Measurements from ENCODE around the gene MOK.

Gene MOK

DNA sequence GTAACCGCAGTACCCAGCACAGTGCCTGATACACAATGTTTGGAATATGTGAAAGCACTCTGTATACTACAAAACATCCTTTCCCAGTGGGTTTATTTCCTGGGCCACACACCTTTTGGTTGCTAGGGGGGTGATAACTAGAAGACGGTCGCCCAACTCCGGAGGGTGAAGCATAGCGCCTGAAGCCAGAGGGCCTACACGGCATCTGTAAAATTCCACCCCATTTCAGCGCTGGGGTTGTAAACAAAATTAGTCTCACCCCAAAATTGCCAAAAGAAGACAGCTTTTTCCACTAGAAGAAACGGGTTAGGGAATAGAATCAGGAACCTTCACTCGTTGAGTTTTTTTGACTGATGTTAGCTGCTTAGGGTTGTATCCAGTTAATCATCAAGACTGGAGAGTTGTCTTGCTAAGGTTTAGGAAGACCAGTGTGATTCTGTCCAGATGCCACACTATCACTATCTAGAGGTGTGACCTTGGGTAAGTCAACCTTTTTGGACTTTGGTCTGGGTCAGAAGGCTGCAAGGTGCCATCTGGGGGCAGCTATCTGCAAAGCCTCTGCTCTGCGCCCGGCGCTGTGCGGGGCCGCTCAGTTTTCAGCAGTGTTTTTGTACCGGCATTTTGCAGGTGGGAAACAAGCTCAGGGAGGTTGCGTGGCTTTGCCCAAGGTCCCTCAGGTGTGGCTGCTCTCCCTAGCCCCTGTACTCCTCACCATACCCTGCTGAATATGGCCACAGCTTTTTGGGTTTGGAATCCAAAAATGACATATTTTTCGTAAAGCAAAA, 15.9 kb upstream of the MOK start:
- DNase-seq = no peak

DNA sequence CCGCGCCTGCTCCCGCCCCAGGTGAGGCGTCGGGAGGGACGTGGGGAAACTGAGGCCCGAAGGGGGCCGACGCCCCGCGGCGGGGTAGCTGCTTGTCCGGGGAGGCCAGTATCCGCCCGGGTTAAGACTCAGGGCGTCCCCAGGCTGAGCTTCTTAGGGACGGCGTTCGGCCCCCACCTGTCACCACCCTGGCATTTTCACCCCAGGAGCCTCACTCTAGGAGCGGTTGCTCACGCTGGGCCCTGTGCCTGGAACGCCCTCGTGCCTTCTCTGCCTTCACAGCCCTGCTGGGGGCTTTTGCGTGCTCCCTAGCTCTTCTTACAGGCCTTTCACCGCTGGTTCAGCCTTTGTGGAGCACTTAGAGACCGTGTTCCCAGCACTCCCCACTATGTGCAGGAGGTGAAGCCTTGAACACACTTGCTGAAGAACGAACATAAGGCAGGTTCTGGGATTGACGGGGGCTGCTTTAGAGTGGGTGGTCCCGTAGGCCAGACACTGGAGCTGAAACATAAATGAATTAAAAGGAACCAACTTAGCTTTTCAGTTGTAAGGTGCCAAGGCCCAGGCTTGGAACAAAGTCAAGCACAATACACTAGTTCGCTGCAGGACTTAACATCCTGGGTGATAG, 15.2 kb upstream of the MOK start:
- DNase-seq = peak; percentile 69

DNA sequence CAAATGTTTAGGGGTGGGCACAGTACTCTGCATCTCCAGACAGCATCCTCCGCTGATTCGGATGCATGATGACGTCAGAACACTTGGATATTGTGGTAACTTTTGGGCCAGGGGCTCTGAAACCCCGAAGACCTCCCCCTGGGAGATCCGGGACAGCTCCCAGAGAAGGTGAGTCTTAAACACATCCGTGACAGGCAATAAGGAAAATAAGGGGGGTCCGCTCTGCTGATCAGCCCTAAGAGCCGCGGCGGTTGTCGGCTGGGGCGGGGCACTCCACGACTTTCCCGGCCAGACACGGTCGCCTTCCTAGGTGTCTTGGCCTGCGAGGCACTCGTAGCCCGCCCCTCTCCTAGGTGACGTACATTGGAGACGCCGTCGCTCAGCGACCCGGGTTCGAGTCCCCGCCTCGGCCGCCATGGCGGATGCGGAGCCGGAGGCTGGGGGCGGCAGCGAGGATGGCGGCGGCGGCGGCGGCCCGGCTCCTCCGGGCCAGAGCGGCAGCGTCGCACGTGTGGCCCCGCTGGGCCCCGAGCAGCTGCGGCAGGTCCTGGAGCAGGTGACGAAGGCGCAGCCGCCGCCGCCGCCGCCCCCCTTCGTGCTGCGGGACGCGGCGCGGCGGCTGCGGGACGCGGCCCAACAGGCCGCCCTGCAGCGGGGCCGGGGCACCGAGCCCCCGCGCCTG, 14.5 kb upstream of the MOK start, which contains the start of gene ZNF839:
TSS of gene ZNF839 (plus strand) at position 396 of the 682 bp plus-strand sequence. CDS start at position 416, 20 bp downstream.
- peak; percentile 99 for DNase-seq

DNA sequence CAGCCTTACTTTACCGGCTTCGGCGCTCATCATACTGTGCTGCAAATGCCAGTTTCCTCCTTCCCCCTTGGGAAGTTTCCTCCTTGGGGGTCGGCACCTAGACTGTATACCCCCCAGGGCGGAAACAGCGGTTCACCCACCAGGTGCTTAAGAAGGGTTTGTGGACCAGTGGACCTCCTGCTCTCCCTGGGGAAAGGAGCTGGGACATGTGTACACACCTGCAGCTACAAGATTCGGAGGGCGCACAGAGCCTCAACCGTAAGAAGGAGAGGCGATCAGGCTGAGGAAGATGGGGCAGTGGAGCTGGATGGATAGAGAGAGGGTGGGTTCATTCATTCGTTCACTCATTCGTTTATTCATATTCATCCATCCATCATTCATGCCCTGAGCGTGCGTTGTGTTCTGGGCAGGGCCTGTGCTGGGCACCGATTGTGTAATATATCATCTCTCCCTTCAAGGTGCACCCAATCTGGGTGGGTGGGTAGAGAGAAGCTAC, 13.9 kb upstream of the MOK start:
- no peak for DNase-seq

DNA sequence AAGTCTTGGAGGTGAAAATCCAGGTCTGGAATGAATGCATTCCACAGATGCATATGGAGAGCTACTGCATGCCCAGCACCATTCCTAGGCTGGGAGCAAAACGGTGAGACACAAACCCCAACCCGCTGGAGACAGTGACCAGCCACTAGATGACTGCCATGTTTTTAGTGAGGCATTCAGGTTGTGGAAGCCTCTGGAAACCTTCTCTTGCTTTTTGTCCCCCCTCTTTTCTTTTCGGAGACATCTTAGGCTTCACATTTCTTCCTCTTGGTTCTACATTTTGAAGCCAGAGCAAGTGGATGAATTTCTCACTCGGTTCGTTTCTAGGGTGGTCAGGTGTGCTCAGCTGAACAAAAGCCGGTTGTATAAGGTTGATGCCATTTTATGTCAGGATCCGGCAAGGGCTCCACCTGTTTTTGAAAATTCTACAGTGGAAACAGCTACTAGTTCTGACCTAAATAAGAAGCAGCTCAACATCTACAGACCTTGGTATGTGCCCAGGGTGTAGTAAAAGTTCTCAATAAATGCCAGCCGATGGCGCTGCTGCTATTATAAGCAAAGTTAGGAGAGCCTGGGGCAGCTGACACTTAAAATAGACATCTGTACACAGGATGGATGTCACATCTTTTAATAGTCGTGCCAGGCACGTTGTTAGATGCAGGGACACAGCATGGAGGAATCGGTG, 12.7 kb upstream of the MOK start:
- DNase-seq = no peak

DNA sequence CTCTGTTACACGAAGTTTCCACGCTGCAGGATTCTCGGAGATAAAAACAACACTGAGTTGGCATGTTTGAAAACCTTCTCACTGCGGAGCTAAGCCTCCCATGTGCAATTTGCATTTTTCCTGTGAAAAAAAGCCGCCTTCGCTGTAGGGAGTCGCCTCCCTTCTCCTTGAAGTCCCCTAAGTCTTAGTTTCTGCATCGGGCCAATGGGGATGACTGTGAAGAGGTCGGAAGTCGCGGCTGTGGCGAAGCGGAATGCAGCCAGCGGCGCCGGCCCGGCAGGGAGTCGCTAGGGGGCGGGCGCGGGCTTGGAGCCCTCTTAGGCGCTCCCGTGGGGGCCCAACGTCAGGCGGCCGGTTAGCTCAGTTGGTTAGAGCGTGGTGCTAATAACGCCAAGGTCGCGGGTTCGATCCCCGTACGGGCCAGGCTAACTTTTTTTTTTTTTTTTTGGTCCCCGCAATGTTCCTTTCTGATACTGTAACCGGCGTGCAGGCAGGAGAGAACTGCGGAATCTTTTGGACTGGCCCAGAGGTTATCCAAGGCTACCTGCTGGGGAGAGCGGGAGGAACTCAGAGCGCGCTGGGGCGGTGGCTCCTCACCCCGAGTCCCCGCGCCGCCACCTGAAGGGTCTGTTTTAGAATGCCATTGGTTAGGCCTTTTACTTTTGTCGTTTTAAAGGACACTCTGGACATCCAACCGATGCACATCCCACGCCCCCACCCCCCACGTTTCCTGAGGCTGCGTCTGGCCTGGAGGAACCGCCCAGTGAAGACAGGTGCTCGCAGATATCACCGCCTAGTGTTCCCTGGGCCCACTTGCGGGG, 12.0 kb upstream of the MOK start:
- DNase-seq = peak; percentile 100

DNA sequence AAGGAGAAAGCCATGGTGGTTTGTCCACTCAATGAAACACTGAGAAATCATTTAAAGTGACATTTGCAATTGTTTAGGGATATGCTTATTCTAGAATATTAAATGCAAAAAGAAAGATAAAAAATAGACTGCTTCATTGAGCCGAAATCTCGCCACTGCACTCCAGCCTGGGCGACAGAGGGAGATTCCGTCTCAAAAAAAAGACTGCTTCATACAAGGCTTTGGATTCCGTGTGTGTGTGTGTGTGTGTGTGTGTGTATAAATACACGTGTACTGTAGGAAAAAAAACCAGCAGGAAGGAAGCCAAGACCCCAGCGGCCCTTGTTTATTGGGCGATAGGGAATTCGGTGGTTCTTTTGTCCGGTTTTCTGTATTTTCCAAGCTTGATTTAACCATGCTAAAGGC, 11.4 kb upstream of the MOK start:
- no peak for DNase-seq

DNA sequence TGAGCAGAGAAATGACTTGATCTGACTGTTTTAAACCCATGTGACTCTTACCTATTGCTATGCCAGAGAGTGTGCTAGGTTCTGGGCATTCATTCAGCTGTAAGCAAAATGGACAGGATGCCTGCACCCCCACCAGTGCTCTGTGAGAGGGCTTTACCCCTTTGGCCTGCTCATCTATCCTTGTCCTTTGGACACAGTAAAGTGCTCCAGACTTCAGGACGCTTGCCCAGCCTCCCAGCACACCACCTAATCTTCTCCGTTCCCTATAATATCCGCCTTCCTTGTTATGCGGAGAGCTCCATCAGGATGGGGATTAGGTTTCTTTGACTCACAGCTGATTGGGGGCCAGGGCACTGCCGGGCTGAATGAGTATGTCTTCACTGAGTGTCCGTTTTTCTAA, 10.2 kb upstream of the MOK start:
- no peak for DNase-seq

DNA sequence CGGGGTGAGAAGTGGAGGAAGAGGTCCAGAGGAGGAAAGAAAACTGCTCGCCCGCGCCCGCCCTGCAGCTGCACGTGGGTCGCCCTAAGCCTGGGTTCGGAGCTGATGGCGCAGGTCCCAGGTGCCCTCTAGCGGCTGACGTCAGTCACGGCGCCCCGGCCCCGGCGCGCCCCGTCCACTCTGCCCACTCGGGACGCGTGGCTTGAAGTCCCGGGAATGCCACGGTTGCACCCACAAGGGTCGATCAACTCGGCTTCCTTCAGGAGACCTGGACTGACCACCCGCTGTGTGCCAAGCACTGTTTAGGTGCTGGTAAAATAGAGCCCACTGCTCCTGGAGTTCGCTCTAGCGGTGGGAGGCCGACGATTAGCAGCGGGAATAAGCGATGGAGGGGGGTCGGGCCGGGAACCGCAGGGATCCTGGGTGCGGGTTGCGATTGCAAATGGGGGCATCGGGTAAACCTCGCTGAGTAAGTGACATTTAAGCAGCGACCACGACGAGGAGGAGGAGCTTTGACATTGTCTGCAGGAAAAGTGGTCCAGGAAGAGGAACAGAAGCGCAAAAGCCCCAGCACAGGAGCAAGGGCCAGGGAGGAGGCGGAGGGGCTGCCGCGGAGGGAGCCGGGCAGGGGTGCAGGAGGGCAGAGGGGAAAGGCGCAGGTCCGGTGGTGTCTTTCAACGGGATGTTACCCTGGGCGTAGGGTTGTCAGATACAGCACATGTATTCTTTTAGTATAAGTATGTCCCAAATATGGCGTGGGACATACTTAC, 9.5 kb upstream of the MOK start:
- DNase-seq = peak; percentile 90

DNA sequence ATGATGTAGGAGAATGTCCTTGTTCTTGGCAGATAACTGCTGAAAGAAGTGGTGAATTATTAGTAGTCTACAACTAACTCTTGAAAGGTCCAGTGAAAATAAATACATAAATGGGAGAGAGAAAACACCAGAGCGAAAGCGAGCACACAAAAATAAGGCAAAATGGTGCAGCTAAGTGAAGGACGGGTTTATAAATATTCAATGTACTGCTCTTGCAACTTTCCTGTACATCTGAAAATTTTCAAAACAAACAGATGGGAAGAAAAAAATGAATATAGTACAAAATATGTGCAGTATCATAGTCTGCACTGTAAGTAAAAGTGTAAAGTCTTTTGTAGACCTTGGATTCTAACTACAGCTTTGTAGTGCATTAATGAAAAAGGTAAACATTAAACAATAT, 1.3 kb downstream of the MOK start:
- DNase-seq = no peak

DNA sequence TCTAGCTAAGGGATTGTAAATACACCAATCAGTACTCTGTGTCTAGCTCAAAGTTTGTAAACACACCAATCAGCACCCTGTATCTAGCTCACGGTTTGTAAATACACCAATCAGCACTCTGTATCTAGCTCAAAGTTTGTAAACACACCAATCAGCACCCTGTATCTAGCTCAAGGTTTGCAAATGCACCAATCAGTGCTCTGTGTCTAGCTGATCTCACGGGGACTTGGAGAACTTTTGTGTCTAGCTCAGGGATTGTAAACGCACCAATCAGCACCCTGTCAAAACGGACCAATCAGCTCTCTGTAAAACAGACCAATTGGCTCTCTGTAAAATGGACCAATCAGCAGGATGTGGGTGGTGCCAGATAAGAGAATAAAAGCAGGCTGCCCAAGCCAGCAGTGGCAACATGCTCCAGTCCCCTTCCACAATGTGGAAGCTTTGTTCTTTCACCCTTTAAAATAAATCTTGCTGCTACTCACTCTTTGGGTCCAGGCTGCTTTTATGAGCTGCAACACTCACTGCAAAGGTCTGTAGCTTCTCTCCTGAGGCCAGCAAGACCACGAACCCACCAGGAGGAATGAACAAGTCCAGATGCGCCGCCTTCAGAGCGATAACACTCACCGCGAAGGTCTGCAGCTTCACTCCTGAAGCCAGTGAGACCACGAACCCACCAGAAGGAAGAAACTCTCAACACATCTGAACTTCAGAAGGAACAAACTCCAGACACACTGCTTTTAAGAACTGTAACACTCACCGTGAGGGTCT, 6.5 kb downstream of the MOK start:
- peak; percentile 45 for DNase-seq

DNA sequence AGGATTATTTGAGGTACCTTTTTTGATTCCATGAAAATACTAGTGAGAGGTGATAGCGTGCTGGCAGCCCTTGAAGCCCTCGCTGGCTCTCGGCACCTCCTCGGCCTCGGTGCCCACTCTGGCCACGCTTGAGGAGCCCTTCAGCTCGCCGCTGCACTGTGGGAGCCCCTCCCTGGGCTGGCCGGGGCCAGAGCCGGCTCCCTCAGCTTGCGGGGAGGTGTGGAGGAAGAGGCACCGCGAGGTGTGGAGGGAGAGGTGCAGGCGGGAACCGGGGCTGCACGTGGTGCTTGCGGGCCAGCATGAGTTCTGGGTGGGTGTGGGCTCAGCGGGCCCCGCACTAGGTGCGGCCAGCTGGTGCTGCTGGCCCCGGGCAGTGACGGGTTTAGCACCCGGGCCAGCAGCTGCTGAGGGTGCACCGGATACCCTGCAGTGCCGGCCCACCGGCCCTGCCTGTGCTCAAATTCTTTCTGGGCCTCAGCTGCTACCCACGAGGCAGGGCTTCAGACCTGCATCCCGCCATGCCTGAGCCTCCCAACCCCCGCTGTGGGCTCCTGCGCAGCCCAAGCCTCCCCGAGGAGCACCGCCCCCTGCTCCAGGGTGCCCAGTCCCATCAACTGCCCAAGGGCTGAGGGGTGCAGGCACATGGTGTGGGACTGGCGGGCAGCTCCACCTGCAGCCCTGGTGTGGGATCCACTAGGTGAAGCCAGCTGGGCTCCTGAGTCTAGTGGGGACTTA, 7.4 kb downstream of the MOK start:
- DNase-seq = peak; percentile 34

DNA sequence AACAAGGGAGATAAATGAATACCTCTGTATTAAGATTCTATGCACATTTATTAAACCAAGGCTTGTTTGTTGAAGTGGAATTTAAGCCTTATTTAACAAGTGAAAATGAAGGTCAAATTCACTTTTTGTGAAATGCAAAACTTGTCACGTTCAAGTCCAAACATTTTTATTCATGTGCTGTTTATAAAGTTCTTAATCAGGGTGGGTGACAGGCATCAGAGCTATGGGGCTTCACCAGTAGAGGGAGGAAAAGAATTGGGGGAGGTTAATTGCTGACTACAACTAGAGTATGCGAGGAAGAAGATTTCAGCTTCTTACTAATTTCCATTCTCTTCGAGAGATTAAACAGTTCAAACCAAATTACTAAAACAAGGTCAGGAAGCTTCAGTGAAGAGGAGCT, 9.7 kb downstream of the MOK start:
- DNase-seq = no peak

DNA sequence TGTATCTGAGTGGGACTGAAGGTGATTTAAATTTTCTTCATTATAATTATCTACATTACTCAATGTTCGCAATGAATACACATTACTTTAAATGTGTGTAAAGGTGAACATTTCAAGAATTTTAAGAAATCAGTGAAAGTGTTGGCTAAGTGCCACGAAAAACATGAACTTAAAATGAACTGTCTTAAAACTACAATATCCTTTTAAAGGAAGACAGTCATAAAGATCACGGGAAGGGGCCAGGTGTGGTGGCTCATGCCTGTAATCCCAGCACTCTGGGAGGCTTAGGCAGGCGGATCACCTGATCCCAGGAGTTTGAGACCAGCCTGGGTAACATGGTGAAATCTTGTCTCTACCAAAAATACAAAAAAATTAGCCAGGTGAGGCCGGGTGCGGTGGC, 11.2 kb downstream of the MOK start:
- DNase-seq = no peak

DNA sequence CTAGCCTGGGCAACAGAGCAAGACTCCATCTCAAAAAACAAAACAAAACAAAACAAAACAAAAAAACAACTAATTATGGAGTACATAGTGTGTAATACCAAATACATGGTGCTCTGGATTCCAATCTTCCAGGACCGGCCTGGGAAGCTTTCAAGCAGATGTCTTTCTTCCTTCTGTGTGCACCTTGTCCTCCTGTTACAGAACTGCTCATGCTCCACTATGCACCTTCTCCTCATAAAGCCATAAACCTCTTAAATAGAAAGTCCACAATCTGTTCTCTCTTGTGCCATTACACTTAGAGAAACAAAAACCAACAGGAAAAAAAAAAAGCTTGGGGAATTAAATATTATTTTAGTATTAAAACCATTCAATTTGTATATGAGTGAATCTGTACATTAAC, 12.5 kb downstream of the MOK start:
- DNase-seq = no peak

DNA sequence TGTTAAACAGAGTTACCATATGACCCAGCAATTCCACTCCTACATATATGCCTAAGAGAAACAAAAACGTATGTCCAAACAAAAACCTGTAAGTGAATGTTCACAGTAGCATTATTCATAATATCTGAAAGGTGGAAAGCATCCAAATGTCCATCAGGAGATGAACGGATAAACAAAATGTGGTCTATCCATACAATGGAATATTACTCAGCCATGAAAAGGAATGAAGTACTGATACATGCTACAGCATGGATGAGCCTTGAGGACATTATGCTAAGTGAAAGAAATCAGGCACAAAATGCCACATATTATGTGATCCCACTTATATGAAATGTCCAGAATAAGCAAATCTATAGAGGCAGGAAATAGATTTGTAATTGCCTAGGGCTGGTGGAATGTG, 16.8 kb downstream of the MOK start:
- DNase-seq = no peak

DNA sequence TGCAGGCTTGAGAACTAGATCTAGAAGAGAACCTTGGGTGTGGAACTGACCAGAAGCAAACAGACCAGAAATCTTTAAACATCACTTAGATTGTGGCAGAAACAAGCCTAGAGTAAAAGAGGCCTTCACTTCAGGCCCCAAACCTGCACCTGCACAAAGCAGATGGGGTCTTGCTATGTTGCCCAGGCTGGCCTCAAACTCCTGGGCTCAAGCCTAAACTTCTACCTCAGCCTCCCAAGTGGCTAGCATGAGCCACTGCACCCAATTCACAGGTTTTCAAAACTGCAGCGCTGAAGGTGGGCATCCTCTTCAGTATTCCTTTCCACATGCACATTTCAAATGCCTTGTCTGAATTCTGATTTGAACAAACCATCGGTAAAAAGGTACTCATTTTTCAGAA, 19.9 kb downstream of the MOK start:
- no peak for DNase-seq

DNA sequence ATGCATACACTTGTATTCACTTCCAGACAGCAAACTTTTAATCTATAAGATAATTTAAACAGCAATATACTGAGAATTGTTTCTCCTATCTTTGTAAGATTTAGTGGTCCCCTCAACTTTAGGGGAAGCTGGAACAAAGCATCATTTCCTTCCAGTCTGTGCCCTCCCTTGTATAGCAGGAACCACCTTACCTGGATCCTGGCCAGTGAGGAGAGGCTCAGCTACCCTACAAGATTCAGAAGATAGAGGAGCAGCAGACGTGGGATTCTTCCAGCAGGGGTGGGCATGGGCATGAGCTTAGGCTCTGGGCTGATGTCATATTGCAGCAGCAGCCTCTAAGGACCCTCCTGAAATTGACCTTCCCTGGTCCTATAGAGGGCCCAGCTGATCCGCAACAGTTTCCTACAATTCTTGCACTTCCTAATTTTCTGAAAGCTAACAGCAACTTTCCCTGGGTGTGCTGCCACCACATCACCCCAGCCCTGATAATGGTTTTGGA, 21.3 kb downstream of the MOK start:
- DNase-seq = peak; percentile 32

DNA sequence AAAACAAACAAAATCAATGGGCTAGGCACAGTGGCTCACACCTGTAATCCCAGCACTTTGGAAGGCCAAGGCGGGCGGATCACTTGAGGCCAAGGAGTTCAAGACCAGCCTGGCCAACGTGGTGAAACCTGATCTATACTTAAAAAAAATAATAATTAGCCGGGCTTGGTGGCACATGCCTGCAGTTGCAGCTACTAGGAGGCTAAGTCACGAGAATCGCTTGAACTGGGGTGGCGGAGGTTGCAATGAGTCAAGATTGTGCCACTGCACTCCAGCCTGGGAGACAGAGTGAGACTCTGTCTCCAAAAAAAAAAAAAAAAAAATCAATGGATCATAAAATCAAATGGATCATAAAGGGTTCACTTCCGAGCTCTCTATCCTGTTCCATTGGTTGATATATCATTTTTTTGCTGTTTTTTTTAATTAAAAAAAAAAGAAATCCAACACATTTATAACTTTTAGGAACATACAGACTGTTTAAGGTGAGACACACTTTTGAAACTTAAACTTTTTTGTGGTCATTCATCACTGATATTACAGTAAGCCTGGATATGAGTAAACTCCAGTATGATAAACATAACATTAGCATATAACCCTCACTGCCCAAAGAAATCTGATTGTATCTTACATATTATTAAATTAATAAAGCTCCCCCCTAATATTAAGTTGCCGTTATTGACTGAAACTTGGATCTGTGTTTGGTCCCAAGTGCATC, 22.1 kb downstream of the MOK start:
- DNase-seq = peak; percentile 22

All from activated CD8-positive, alpha-beta memory T cell treated with anti-CD3 and anti-CD28 coated beads, Interleukin-2, amount 50 U/mL, for 48 hours (primary cell).